Spleen (tissue), 11 donors: ENCODE measurements around the gene KLHDC10. TPM values are rescaled to one million over a fixed set of nuclear protein-coding genes. Genes with fewer than 3 reads are reported as not detected.
"Not testable (repeated sequence)": the region's sequence is repeated elsewhere in the genome, so short reads cannot be mapped to it uniquely, and the experiment has no call there.

ENCODE experiments used
- DNase-seq: peaks from one replicate; pipeline ENCODE4 v3.0.0-alpha.2; 2020
- H3K27ac ChIP-seq, 8 donors: fragments of 200-600 bp; sonication (generic) in 7 of 8; 1 replicate in 4 of 8; 2 replicates in 4 of 8; pipeline versions ENCODE4 v1.5.0 to v1.8.0; 2016 to 2021; ENCODE audit warnings: inconsistent platforms in 4 of 8, mild to moderate bottlenecking in 4 of 8, moderate library complexity in 1 of 8
- H3K27me3 ChIP-seq, 7 donors: fragments of 200-600 bp; sonication (generic) in 6 of 7; replicated peaks in 1 of 7; 1 replicate in 4 of 7; 2 replicates in 3 of 7; pipeline versions ENCODE4 v1.5.0 to v1.8.0; 2016 to 2021; ENCODE audit warnings: inconsistent platforms in 3 of 7, mild to moderate bottlenecking in 1 of 7
- H3K36me3 ChIP-seq, 6 donors: fragments of 200-600 bp; sonication (generic) in 5 of 6; 1 replicate in 4 of 6; 2 replicates in 2 of 6; pipeline versions ENCODE4 v1.5.0 to v1.8.0; 2016 to 2021; ENCODE audit warnings: inconsistent platforms in 2 of 6
- H3K4me1 ChIP-seq, 6 donors: fragments of 200-600 bp; sonication (generic) in 5 of 6; 1 replicate in 3 of 6; 2 replicates in 3 of 6; pipeline versions ENCODE4 v1.5.0 to v1.8.0; 2016 to 2021; ENCODE audit warnings: inconsistent platforms in 3 of 6
- H3K4me3 ChIP-seq, 8 donors: fragments of 200-600 bp; sonication (generic) in 7 of 8; 1 replicate in 4 of 8; 2 replicates in 4 of 8; pipeline versions ENCODE4 v1.5.0 to v1.8.0; 2016 to 2021; ENCODE audit warnings: inconsistent platforms in 4 of 8, mild to moderate bottlenecking in 4 of 8, moderate library complexity in 2 of 8
- H3K9me3 ChIP-seq, 8 donors: fragments of 200-600 bp; sonication (generic) in 7 of 8; 1 replicate in 4 of 8; 2 replicates in 4 of 8; pipeline versions ENCODE4 v1.5.0 to v1.8.0; 2016 to 2021; ENCODE audit warnings: inconsistent platforms in 4 of 8
- CTCF ChIP-seq, 11 experiments: fragments of 200-600 bp in 7 of 11; fragments of 450-650 bp in 4 of 11; sonication (generic) in 4 of 11; IDR thresholded peaks in 8 of 11; conservative IDR thresholded peaks in 3 of 11; 1 replicate in 7 of 11; 2 replicates in 4 of 11; pipeline versions ENCODE4 v1.4.0 to v1.8.0; 2016 to 2021; ENCODE audit warnings: antibody characterized with exemption in 11 of 11, inconsistent platforms in 4 of 11, mild to moderate bottlenecking in 1 of 11
- POLR2A ChIP-seq, 3 donors: fragments of 450-650 bp; IDR thresholded peaks; one replicate each; pipeline ENCODE4 v1.5.1; 2017; ENCODE audit warnings: antibody characterized with exemption in 3 of 3, mild to moderate bottlenecking in 1 of 3
- POLR2AphosphoS5 ChIP-seq, 3 donors: sonication (generic); formaldehyde crosslinking; IDR thresholded peaks; one replicate each; pipeline ENCODE4 v1.5.1; 2017; ENCODE audit warnings: antibody characterized with exemption in 3 of 3
- WGBS, 5 donors: extraction: QIAGEN DNeasy Blood & Tissue Kit in 3 of 5; methylation state at CpG; one replicate each; pipeline versions ENCODE4 v1.1.5 to v1.1.7; 2013 to 2018; 5-methylcytosine and 5-hydroxymethylcytosine counted together
- intact Hi-C: fragments of 100-400 bp; cut with DNase I; formaldehyde crosslinking; loops from one replicate; pipeline ENCODE4 v1.15.0; 2023; ENCODE audit warnings: low total_unique reads
- polyA plus RNA-seq, 3 donors: library from polyadenylated mRNA; stranded (reverse); fragments of 200-250 nt; gene quantifications; one replicate each; pipeline ENCODE4 v1.2.1, GENCODE V29; 2013
- total RNA-seq, 7 donors: library from RNA; depleted of rRNA in 3 of 7; stranded (reverse); fragments of >200 nt in 3 of 7; fragmentation: NEBNext Ultra II Directional in 4 of 7; extraction: Animal tissue kit (Norgen Biotek cat#: 25700) in 4 of 7; gene quantifications; one replicate each; pipeline versions ENCODE4 v1.1.0 to v1.2.1, GENCODE V29; 2016 to 2021
- donor health status: healthy with polysubstance abuse.
- donor health status: DM: no; HTN: no; CAD: no; lungs with moderate emphysema.
- donor health status: DM: no; HTN: no; CAD: no.
- donor health status: Bipolar disorder and iron deficiency.
- donor health status: healthy.
- donor health status: DM: no; HTN: no; CAD: no.
- donor health status: DM: yes; HTN: yes; CAD: no.

Gene KLHDC10
- total and polyA plus RNA-seq, 10 donors = 4.8 to 33.7 (median 21.9) TPM

- Histone ChIP-seq H3K9me3 (no peaks in the 10 kb centered on the region), H3K27ac (no peak overlapping the region), H3K4me3 (no peak overlapping the region), H3K36me3 (peaks cover 0 to 100% (median 56%) of the 10 kb centered on the region in 6 donors), H3K27me3 (no peaks in the 10 kb centered on the region), H3K4me1 (no peaks in the 10 kb centered on the region)
- 96 to 100% (median 97%) methylated on average over 2 of the region's 2 CpGs for WGBS, 5 donors
- intact Hi-C loops = no loop called here
- no peak for DNase-seq
- TF ChIP-seq POLR2AphosphoS5 (IDR thresholded peaks at IDR 0.05) (no peak), POLR2A (IDR thresholded peaks at IDR 0.05) (no peak), CTCF (IDR thresholded peaks at IDR 0.05 in 8 of 11, conservative IDR thresholded peaks at IDR 0.05 in 3 of 11) (no peak)
Measured at GRCh38 chr7:130179631-130180030, 109.3 kb downstream of the KLHDC10 start.

DNA sequence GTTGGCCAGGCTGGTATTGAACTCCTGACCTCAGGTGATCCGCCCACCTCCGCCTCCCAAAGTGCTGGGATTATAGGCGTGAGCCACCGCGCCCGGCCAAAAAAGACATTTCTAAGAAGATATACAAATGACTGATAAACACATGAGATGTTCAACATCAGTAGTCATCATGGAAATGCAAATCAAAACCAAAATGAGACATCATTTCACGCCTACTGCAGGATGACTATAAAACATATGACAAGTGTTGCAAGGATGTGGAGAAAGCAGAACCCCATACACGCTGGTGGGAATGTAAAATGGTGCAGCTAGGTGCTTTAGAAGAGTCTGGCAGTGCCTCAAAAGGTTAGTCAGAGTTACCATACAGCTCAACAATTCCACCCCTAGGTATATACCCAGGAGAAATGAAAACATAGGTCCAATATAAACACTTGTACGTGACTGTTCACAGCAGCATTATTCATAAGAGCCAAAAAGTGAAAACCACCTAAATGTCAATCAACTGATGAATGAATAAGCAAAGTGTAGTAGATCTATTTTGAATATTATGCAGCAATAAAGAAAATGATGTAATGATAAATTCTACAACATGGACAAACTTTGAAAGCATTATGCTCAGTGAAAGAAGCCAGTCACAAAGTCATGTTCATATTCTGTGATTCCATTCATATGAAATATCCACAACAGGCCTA, 110.4 kb downstream of the KLHDC10 start:
- no peaks in the 10 kb centered on the region for H3K4me1 ChIP-seq
- H3K9me3 ChIP-seq = no peaks in the 10 kb centered on the region
- peaks cover 0 to 100% (median 54%) of the 10 kb centered on the region in 6 donors for H3K36me3 ChIP-seq
- 74 to 90% (median 86%) methylated on average over 9 of the region's 9 CpGs for WGBS, 5 donors
- TF ChIP-seq POLR2AphosphoS5 (IDR thresholded peaks at IDR 0.05) = no peak
- no peak for TF ChIP-seq CTCF (IDR thresholded peaks at IDR 0.05 in 8 of 11, conservative IDR thresholded peaks at IDR 0.05 in 3 of 11)
- TF ChIP-seq POLR2A (IDR thresholded peaks at IDR 0.05) = no peak
- no peak for DNase-seq
- intact Hi-C loops = no loop called here
- no peaks in the 10 kb centered on the region for H3K27me3 ChIP-seq
- no peak overlapping the region for H3K27ac ChIP-seq
- H3K4me3 ChIP-seq = no peak overlapping the region

- no peak overlapping the region for H3K27ac ChIP-seq
- H3K36me3 ChIP-seq = peaks cover 0 to 99% (median 54%) of the 10 kb centered on the region in 6 donors
- intact Hi-C loops = no loop called here
- TF ChIP-seq CTCF (IDR thresholded peaks at IDR 0.05 in 8 of 11, conservative IDR thresholded peaks at IDR 0.05 in 3 of 11) (no peak), POLR2A (IDR thresholded peaks at IDR 0.05) (no peak), POLR2AphosphoS5 (IDR thresholded peaks at IDR 0.05) (no peak)
- no peaks in the 10 kb centered on the region for H3K4me1 ChIP-seq
- no peak for DNase-seq
- H3K9me3 ChIP-seq = no peaks in the 10 kb centered on the region
- WGBS, 5 donors = 88 to 99% (median 97%) methylated on average over 2 of the region's 2 CpGs
- H3K4me3 ChIP-seq = no peak overlapping the region
- H3K27me3 ChIP-seq = no peaks in the 10 kb centered on the region
Measured at GRCh38 chr7:130181263-130181605, 110.9 kb downstream of the KLHDC10 start.

DNA sequence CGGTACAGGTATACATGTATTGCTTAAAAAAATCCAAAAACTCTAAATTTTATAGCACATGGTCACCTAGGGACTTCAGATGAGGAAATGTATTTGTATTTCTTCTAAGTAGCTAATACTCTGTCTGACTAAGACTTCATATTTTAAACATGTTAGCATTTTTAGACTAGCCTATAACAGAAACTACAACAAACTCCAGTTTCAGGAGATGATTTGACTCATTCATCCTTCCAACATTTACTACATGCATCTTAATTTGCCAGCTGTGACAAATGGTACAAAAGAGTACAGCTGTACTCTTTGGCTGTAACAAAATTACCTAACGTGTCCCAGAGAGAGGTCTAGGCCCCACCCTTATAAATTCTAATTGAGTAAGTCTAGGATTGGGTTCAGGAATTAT, 112.7 kb downstream of the KLHDC10 start:
- TF ChIP-seq POLR2AphosphoS5 (IDR thresholded peaks at IDR 0.05) (no peak), CTCF (IDR thresholded peaks at IDR 0.05 in 8 of 11, conservative IDR thresholded peaks at IDR 0.05 in 3 of 11) (no peak), POLR2A (IDR thresholded peaks at IDR 0.05) (no peak)
- WGBS, 5 donors = 76 to 89% (median 78%) methylated on average over 2 of the region's 2 CpGs
- H3K4me3 ChIP-seq = no peak overlapping the region
- no peaks in the 10 kb centered on the region for H3K27me3 ChIP-seq
- no peaks in the 10 kb centered on the region for H3K9me3 ChIP-seq
- H3K27ac ChIP-seq = no peak overlapping the region
- H3K4me1 ChIP-seq = no peaks in the 10 kb centered on the region
- peaks cover 0 to 96% (median 54%) of the 10 kb centered on the region in 6 donors for H3K36me3 ChIP-seq
- intact Hi-C loops = no loop called here
- DNase-seq = no peak

DNA sequence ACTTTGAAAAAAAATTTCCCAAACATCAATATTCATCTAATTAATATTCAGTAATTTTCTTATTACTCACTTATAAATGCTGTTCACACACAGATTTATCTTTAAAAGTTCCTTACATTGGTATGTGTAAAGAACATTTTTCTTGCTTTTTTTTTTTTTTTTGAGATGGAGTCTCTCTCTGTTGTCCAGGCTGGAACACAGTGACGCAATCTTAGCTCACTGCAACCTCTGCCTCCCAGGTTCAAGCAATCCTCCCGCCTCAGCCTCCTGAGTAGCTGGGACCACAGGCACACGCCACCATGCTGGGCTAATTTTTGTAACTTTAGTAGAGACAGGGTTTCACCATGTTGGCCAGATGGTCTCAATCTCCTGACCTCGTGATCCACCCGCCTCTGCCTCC, 114.0 kb downstream of the KLHDC10 start:
- H3K27me3 ChIP-seq, H3K27ac ChIP-seq, H3K4me1 ChIP-seq, intact Hi-C loops, H3K4me3 ChIP-seq, H3K9me3 ChIP-seq, DNase-seq: not testable (repeated sequence)
- peaks cover 0 to 96% (median 48%) of the 10 kb centered on the region in 6 donors for H3K36me3 ChIP-seq
- WGBS, 5 donors = 86 to 97% (median 96%) methylated on average over 5 of the region's 5 CpGs
